H9 (cell line): ENCODE measurements around the gene NCLN. TPM values are rescaled to one million over a fixed set of nuclear protein-coding genes. Genes with fewer than 3 reads are reported as not detected.

Experiments
- DNase-seq: peaks from one replicate; pipeline ENCODE4 v3.0.0-alpha.2; 2017
- H2AFZ ChIP-seq: one replicate; pipeline ENCODE4 v1.6.1; 2013; ENCODE audit warnings: mild to moderate bottlenecking, low read length, control low read depth, moderate library complexity
- H2AK5ac ChIP-seq: 2 replicates; pipeline ENCODE4 v1.6.1; 2013; ENCODE audit warnings: low read length, control low read depth, mixed read lengths; ENCODE audit not compliant: insufficient read length
- H2BK120ac ChIP-seq: one replicate; pipeline ENCODE4 v1.6.1; 2013; ENCODE audit warnings: low read depth, mild to moderate bottlenecking, low read length, control low read depth, inconsistent platforms; ENCODE audit not compliant: poor library complexity, severe bottlenecking
- H2BK12ac ChIP-seq: 2 replicates; pipeline ENCODE4 v1.6.1; 2013; ENCODE audit warnings: low read length, control low read depth, mixed read lengths, low read depth; ENCODE audit not compliant: insufficient read length
- H2BK15ac ChIP-seq: 2 replicates; pipeline ENCODE4 v1.6.1; 2013; ENCODE audit warnings: low read depth, low read length, control low read depth
- H2BK20ac ChIP-seq: one replicate; pipeline ENCODE4 v1.6.1; 2013; ENCODE audit warnings: low read depth, mild to moderate bottlenecking, low read length, control low read depth, inconsistent platforms; ENCODE audit not compliant: poor library complexity, severe bottlenecking
- H2BK5ac ChIP-seq: 2 replicates; pipeline ENCODE4 v1.6.1; 2013; ENCODE audit warnings: low read length, control low read depth, mixed read lengths; ENCODE audit not compliant: insufficient read length
- H3K14ac ChIP-seq: 2 replicates; pipeline ENCODE4 v1.6.1; 2013; ENCODE audit warnings: low read length, control low read depth; ENCODE audit not compliant: insufficient read depth
- H3K18ac ChIP-seq: 2 replicates; pipeline ENCODE4 v1.6.1; 2013; ENCODE audit warnings: low read depth, mild to moderate bottlenecking, mixed read lengths, low read length, control low read depth; ENCODE audit not compliant: insufficient read length
- H3K23ac ChIP-seq: 2 replicates; pipeline ENCODE4 v1.6.1; 2013; ENCODE audit warnings: low read length, control low read depth, mixed read lengths, low read depth; ENCODE audit not compliant: insufficient read length
- H3K23me2 ChIP-seq: 2 replicates; pipeline ENCODE4 v1.6.1; 2013; ENCODE audit warnings: low read depth, mild to moderate bottlenecking, mixed read lengths, low read length, control low read depth; ENCODE audit not compliant: insufficient read length, poor library complexity, severe bottlenecking
- H3K27ac ChIP-seq: 2 replicates; pipeline ENCODE4 v1.5.1; 2013; ENCODE audit warnings: low read length, control low read depth, mixed read lengths, low read depth; ENCODE audit not compliant: insufficient read length
- H3K27me3 ChIP-seq: 2 replicates; pipeline ENCODE4 v1.6.1; 2013; ENCODE audit warnings: low read length, control low read depth, inconsistent platforms; ENCODE audit not compliant: insufficient read depth
- H3K4ac ChIP-seq: 2 replicates; pipeline ENCODE4 v1.6.1; 2013; ENCODE audit warnings: low read depth, mild to moderate bottlenecking, control low read depth, inconsistent platforms, low read length, moderate library complexity
- H3K4me1 ChIP-seq: 2 replicates; pipeline ENCODE4 v1.6.1; 2013; ENCODE audit warnings: low read length, control low read depth, inconsistent platforms; ENCODE audit not compliant: insufficient read depth
- H3K4me2 ChIP-seq: 2 replicates; pipeline ENCODE4 v1.6.1; 2013; ENCODE audit warnings: low read length, control low read depth, mixed read lengths; ENCODE audit not compliant: insufficient read length, insufficient read depth
- H3K56ac ChIP-seq: 2 replicates; pipeline ENCODE4 v1.6.1; 2013; ENCODE audit warnings: low read depth, mild to moderate bottlenecking, mixed read lengths, low read length, control low read depth; ENCODE audit not compliant: insufficient read length
- H3K79me1 ChIP-seq: 2 replicates; pipeline ENCODE4 v1.6.1; 2013; ENCODE audit warnings: low read depth, mild to moderate bottlenecking, moderate library complexity, low read length, control low read depth, inconsistent platforms; ENCODE audit not compliant: insufficient read depth, poor library complexity, severe bottlenecking
- H3K79me2 ChIP-seq: 2 replicates; pipeline ENCODE4 v1.6.1; 2013; ENCODE audit warnings: low read length, control low read depth, inconsistent platforms; ENCODE audit not compliant: insufficient read depth
- H3K9ac ChIP-seq: 2 replicates; pipeline ENCODE4 v1.6.1; 2013; ENCODE audit warnings: low read length, control low read depth, mixed read lengths; ENCODE audit not compliant: insufficient read length; ENCODE audit errors: extremely low read depth
- H3K9me3 ChIP-seq: one replicate; pipeline ENCODE4 v1.6.1; 2013; ENCODE audit warnings: low read depth, low read length, inconsistent platforms; ENCODE audit not compliant: control insufficient read depth
- H3T11ph ChIP-seq: one replicate; pipeline ENCODE4 v1.6.1; 2013; ENCODE audit warnings: mild to moderate bottlenecking, low read length, control low read depth, inconsistent platforms
- H4K20me1 ChIP-seq: one replicate; pipeline ENCODE4 v1.6.1; 2013; ENCODE audit not compliant: control insufficient read depth, insufficient read length, insufficient read depth
- H4K5ac ChIP-seq: 2 replicates; pipeline ENCODE4 v1.6.1; 2013; ENCODE audit warnings: low read depth, mild to moderate bottlenecking, mixed read lengths, low read length, control low read depth; ENCODE audit not compliant: insufficient read length
- H4K8ac ChIP-seq: replicated peaks from 2 replicates; pipeline ENCODE4 v1.6.1; 2013; ENCODE audit warnings: low read length, control low read depth, mixed read lengths, low read depth; ENCODE audit not compliant: insufficient read length
- H4K91ac ChIP-seq: 2 replicates; pipeline ENCODE4 v1.6.1; 2013; ENCODE audit warnings: low read depth, mild to moderate bottlenecking, moderate library complexity, mixed read lengths, low read length, control low read depth; ENCODE audit not compliant: insufficient read length
- H3K27ac Mint-ChIP-seq, 3 experiments: 2 replicates in 2 of 3; 3 replicates in 1 of 3; pipeline ENCODE4 v1.8.0; 2020 to 2021; ENCODE audit warnings: mixed read lengths in 3 of 3, mild to moderate bottlenecking in 1 of 3, moderate library complexity in 1 of 3
- H3K27me3 Mint-ChIP-seq: 2 replicates; pipeline ENCODE4 v1.8.0; 2021; ENCODE audit warnings: low read depth, mild to moderate bottlenecking, moderate library complexity, mixed read lengths
- H3K36me3 Mint-ChIP-seq, 3 experiments: 2 replicates in 2 of 3; 3 replicates in 1 of 3; pipeline ENCODE4 v1.8.0; 2020 to 2021; ENCODE audit warnings: low read depth in 3 of 3, mixed read lengths in 3 of 3; ENCODE audit not compliant: insufficient read depth in 1 of 3
- H3K4me1 Mint-ChIP-seq, 2 experiments: 2 replicates each; pipeline ENCODE4 v1.8.0; 2020; ENCODE audit warnings: mixed read lengths in 2 of 2
- H3K4me3 Mint-ChIP-seq, 2 experiments: 2 replicates in 1 of 2; 3 replicates in 1 of 2; pipeline ENCODE4 v1.8.0; 2020 to 2021; ENCODE audit warnings: mild to moderate bottlenecking in 2 of 2, mixed read lengths in 2 of 2, moderate library complexity in 1 of 2
- H3K9me3 Mint-ChIP-seq, 2 experiments: 2 replicates in 1 of 2; 3 replicates in 1 of 2; pipeline ENCODE4 v1.8.0; 2020; ENCODE audit warnings: mild to moderate bottlenecking in 2 of 2, mixed read lengths in 2 of 2, moderate library complexity in 1 of 2
- CTCF ChIP-seq: fragments of 200-600 bp; sonication (generic); conservative IDR thresholded peaks from 3 replicates; pipeline ENCODE4 v1.8.0; 2021; ENCODE audit warnings: antibody characterized with exemption, mild to moderate bottlenecking
- WGBS: extraction: QIAGEN DNeasy Blood & Tissue Kit; methylation state at CpG from one replicate; pipeline ENCODE4 v1.1.7; 2013; ENCODE audit warnings: missing lambda C conversion rate, low lambda C conversion rate, mixed read lengths; ENCODE audit not compliant: insufficient read length; ENCODE audit errors: extremely low coverage; 5-methylcytosine and 5-hydroxymethylcytosine counted together
- total RNA-seq: library from RNA; stranded (reverse); gene quantifications from 2 replicates; pipeline ENCODE4 v1.2.1, GENCODE V29; 2021

The NCLN gene
- total RNA-seq, 1 experiment from 2014 or later = 94.8 TPM

DNA sequence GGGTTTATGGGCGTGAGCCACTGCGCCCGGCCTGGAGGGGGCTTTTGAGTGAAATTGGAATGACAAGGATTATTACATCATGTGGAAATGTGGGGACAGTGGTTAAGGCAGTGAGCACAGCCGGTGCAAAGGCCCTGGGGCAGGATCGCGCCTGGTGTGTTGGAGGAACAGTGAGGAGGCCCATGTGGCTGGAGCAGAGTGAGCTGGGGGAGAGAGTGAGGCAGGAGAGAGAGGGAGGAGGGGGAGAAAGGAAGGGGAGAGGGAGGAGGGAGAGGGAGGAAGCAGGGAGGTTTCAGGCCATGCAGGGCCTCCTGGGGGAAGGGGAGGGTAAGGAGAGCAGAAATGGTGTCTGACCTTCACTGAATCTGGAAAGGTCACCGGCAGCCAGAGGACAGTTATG lies 27.4 kb downstream of the NCLN start:
- no peak overlapping the region for H3K23ac ChIP-seq
- Mint-ChIP-seq H3K27ac (no peak overlapping the region; a peak in 1 of 7 replicates), H3K9me3 (no peaks in the 10 kb centered on the region), H3K36me3 (peaks cover 4 to 14% (median 6%) of the 10 kb centered on the region in 3 experiments; a peak in 4 of 7 replicates), H3K4me1 (peaks cover 3 to 6% of the 10 kb centered on the region in 2 experiments), H3K4me3 (no peak overlapping the region), H3K27me3 (peaks cover 8% of the 10 kb centered on the region)
- H3K4me1 ChIP-seq = no peaks in the 10 kb centered on the region
- no peak overlapping the region for H3K14ac ChIP-seq
- H4K91ac ChIP-seq = no peak overlapping the region
- no peak overlapping the region for H3T11ph ChIP-seq
- no peak overlapping the region for H2BK20ac ChIP-seq
- no peak overlapping the region for H3K4ac ChIP-seq
- WGBS = no CpG with 5 or more reads among the region's 7 CpGs
- H3K18ac ChIP-seq = no peak overlapping the region
- no peaks in the 10 kb centered on the region for H3K23me2 ChIP-seq
- no peak overlapping the region for H3K27ac ChIP-seq
- H3K9ac ChIP-seq = no peak overlapping the region
- H4K5ac ChIP-seq = no peak overlapping the region
- H3K79me1 ChIP-seq = no peaks in the 10 kb centered on the region
- H3K56ac ChIP-seq = no peak overlapping the region
- no peak overlapping the region for H3K4me2 ChIP-seq
- H3K9me3 ChIP-seq = no peaks in the 10 kb centered on the region
- H2BK120ac ChIP-seq = no peak overlapping the region
- no peak overlapping the region for H2BK5ac ChIP-seq
- H4K20me1 ChIP-seq = peaks cover 2% of the 10 kb centered on the region
- H2AFZ ChIP-seq = no peak overlapping the region
- H3K27me3 ChIP-seq = no peaks in the 10 kb centered on the region
- no peaks in the 10 kb centered on the region for H3K79me2 ChIP-seq
- H2AK5ac ChIP-seq = no peak overlapping the region
- H2BK12ac ChIP-seq = no peak overlapping the region
- no peak for DNase-seq
- no peak overlapping the region for H2BK15ac ChIP-seq
- H4K8ac ChIP-seq = no peak overlapping the region
- TF ChIP-seq CTCF = no peak
